K562 (cell line): ENCODE measurements around the gene PDCD6IP. TPM values are rescaled to one million over a fixed set of nuclear protein-coding genes. Genes with fewer than 3 reads are reported as not detected.

Experiments
- ATAC-seq: fragments of 200-7000 bp; cut with Tn5 transposase; 3 replicates; pipeline ENCODE4 v1.9.1; 2020; ENCODE audit warnings: moderate library complexity
- BruUV-seq: library from RNA; stranded (reverse); fragments of 400-500 nt; replicated peaks from 2 replicates; lab custom pipeline; 2021; lab: Mats Ljungman, UMichigan
- CTCF ChIA-PET: fragments of 300-600 bp; formaldehyde crosslinking; extraction: SDS; loops from one replicate; lab custom pipeline; 2021; ENCODE audit warnings: low intra/inter-chr PET ratio; lab: Yijun Ruan, JAX
- POLR2A ChIA-PET: fragments of 300-600, 350-650 bp; sonication (Branson Sonifier 250); formaldehyde crosslinking; extraction: SDS; loops from one replicate; lab custom pipeline; 2021; ENCODE audit warnings: antibody characterized with exemption, inconsistent platforms; lab: Yijun Ruan, JAX
- DNase-seq, 4 experiments: peaks; one replicate each; pipeline versions ENCODE4 v3.0.0 to v3.0.0-alpha.2; 2011 to 2018; ENCODE audit warnings: low spot score in 3 of 4, mixed read lengths in 3 of 4; ENCODE audit errors: extremely low read depth in 1 of 4
- FAIRE-seq: peaks from 2 replicates; lab custom pipeline; 2011; peaks lifted over from hg19 to GRCh38; lab: Jason Lieb, UNC
- H2AFZ ChIP-seq: 2 replicates; pipeline ENCODE4 v1.6.0; 2011; ENCODE audit warnings: low read depth, low read length, control low read depth, inconsistent platforms
- H3K27ac ChIP-seq: fragments of 200-600 bp; 3 replicates; pipeline ENCODE4 v1.8.0; 2011; ENCODE audit warnings: low read depth, mild to moderate bottlenecking, control low read depth, inconsistent platforms, low read length, moderate library complexity, mixed read lengths; ENCODE audit errors: extremely low read depth
- H3K27me3 ChIP-seq, 2 experiments: fragments of 300-600 bp in 1 of 2; 2 replicates in 1 of 2; 3 replicates in 1 of 2; pipeline versions ENCODE4 v1.6.0 to v1.8.0; 2011; ENCODE audit warnings: inconsistent platforms in 2 of 2, low read length in 2 of 2, mild to moderate bottlenecking in 1 of 2, mixed read lengths in 1 of 2, moderate library complexity in 1 of 2; ENCODE audit not compliant: control insufficient read depth in 2 of 2, insufficient read depth in 2 of 2
- H3K36me3 ChIP-seq: fragments of 300-600 bp; 3 replicates; pipeline ENCODE4 v1.8.0; 2011; ENCODE audit warnings: mild to moderate bottlenecking, low read length, inconsistent platforms; ENCODE audit not compliant: control insufficient read depth, insufficient read depth
- H3K4me1 ChIP-seq, 2 experiments: fragments of 200-600 bp in 1 of 2; replicated peaks in 1 of 2; 2 replicates in 1 of 2; 3 replicates in 1 of 2; pipeline versions ENCODE4 v1.5.1 to v1.8.0; 2011; ENCODE audit warnings: inconsistent platforms in 2 of 2, low read length in 2 of 2, mild to moderate bottlenecking in 1 of 2, mixed read lengths in 1 of 2, moderate library complexity in 1 of 2; ENCODE audit not compliant: control insufficient read depth in 2 of 2, insufficient read depth in 2 of 2
- H3K4me2 ChIP-seq: 2 replicates; pipeline ENCODE4 v1.6.1; 2011; ENCODE audit warnings: low read length, control low read depth, inconsistent platforms, mixed read lengths; ENCODE audit not compliant: insufficient read depth
- H3K4me3 ChIP-seq: fragments of 200-600 bp; sonication (generic), shearing (Covaris generic); 2 replicates; pipeline ENCODE4 v1.5.1; 2016; ENCODE audit warnings: control low read depth, inconsistent platforms
- H3K79me2 ChIP-seq: fragments of 200-600 bp; 3 replicates; pipeline ENCODE4 v1.8.0; 2011; ENCODE audit warnings: low read length, inconsistent platforms; ENCODE audit not compliant: control insufficient read depth, insufficient read depth
- H3K9ac ChIP-seq, 2 experiments: 2 replicates each; pipeline versions ENCODE4 v1.6.0 to v1.6.1; 2011; ENCODE audit warnings: low read depth in 2 of 2, low read length in 2 of 2, control low read depth in 1 of 2, inconsistent platforms in 1 of 2, mild to moderate bottlenecking in 1 of 2, mixed read lengths in 1 of 2; ENCODE audit not compliant: insufficient read depth in 1 of 2
- H3K9me1 ChIP-seq: one replicate; pipeline ENCODE4 v1.6.0; 2011; ENCODE audit warnings: inconsistent platforms, mild to moderate bottlenecking, low read length, moderate library complexity; ENCODE audit not compliant: control insufficient read depth, insufficient read depth
- H3K9me3 ChIP-seq: replicated peaks from 2 replicates; pipeline ENCODE4 v1.5.1; 2011; ENCODE audit warnings: low read depth, low read length, inconsistent platforms; ENCODE audit not compliant: control insufficient read depth, insufficient read depth
- H4K20me1 ChIP-seq: replicated peaks from 2 replicates; pipeline ENCODE4 v1.6.1; 2011; ENCODE audit warnings: low read length, inconsistent platforms, mixed read lengths; ENCODE audit not compliant: control insufficient read depth, insufficient read depth
- BACH1 ChIP-seq: fragments of 200-800 bp; sonication (Bioruptor generic); IDR thresholded peaks from 2 replicates; pipeline ENCODE4 v1.6.1; 2016; ENCODE audit warnings: missing genetic modification characterization, missing compliant biosample characterization
- CAMTA2 ChIP-seq: fragments of 250-450 bp; sonication (Bioruptor Pico); conservative IDR thresholded peaks from 2 replicates; pipeline ENCODE4 v1.5.1; 2022
- CCAR2 ChIP-seq: fragments of 200-400 bp; formaldehyde crosslinking; IDR thresholded peaks from 2 replicates; pipeline ENCODE4 v1.6.1; 2017; ENCODE audit warnings: mild to moderate bottlenecking, low read depth, low read length
- EHMT2 ChIP-seq: fragments of 450-650 bp; IDR thresholded peaks from 2 replicates; pipeline ENCODE4 v1.6.1; 2018; ENCODE audit warnings: antibody characterized with exemption
- ELF1 ChIP-seq: fragments of 200-800 bp; sonication (Bioruptor generic); IDR thresholded peaks from 2 replicates; pipeline ENCODE4 v1.6.1; 2016; ENCODE audit warnings: missing genetic modification characterization, missing compliant biosample characterization
- HMG20B ChIP-seq: fragments of 250-450 bp; sonication (Bioruptor Pico); IDR thresholded peaks from 2 replicates; pipeline ENCODE4 v1.5.0; 2021; ENCODE audit warnings: mild to moderate bottlenecking
- ZNF311 ChIP-seq: fragments of 250-450 bp; sonication (Bioruptor Pico); IDR thresholded peaks from 2 replicates; pipeline ENCODE4 v1.4.0; 2020; ENCODE audit warnings: mild to moderate bottlenecking, moderate library complexity
- ZNF316 ChIP-seq: fragments of 450-650 bp; IDR thresholded peaks from 2 replicates; pipeline ENCODE4 v1.6.1; 2016
- ZNF586 ChIP-seq: fragments of 450-650 bp; formaldehyde crosslinking; conservative IDR thresholded peaks from 2 replicates; pipeline ENCODE4 v1.4.0; 2020; ENCODE audit warnings: mild to moderate bottlenecking, moderate library complexity
- ZNF79 ChIP-seq: fragments of 250-450 bp; sonication (Bioruptor Pico); IDR thresholded peaks from 2 replicates; pipeline ENCODE4 v1.4.0; 2020; ENCODE audit warnings: low read depth, mild to moderate bottlenecking, moderate library complexity
- WGBS: fragments of 100-300 bp; shearing (Covaris generic); methylation state at CpG from one replicate; pipeline ENCODE4 v1.1.6; 2016; ENCODE audit warnings: low coverage, mixed read lengths; ENCODE audit not compliant: insufficient coverage; ENCODE audit errors: missing lambda C conversion rate; 5-methylcytosine and 5-hydroxymethylcytosine counted together
- in situ Hi-C: fragments of 300-500 bp; cut with MboI; formaldehyde crosslinking; loops from 4 replicates; pipeline ENCODE4 v1.15.0; 2018; ENCODE audit warnings: inconsistent platforms, mixed read lengths
- intact Hi-C: fragments of 100-400 bp; cut with micrococcal nuclease; formaldehyde crosslinking; loops from 2 replicates; pipeline ENCODE4 v1.14.2; 2022
- polyA plus RNA-seq, 8 experiments: library from polyadenylated mRNA; depleted of rRNA in 4 of 8; stranded (reverse) in 5 of 8; unstranded in 3 of 8; fragments of >200 nt; fragmentation: Nextera tagmentation in 2 of 8; fragmentation: Illumina TruSeq in 1 of 8; extraction: Ambion mirVana in 2 of 8; extraction: Trizol in 1 of 8; gene quantifications; 2 replicates each; pipeline versions ENCODE4 v1.2.1 to v1.2.3, GENCODE V29; 2011 to 2014; ENCODE audit warnings: inconsistent platforms in 1 of 8, missing spikeins in 1 of 8
- total RNA-seq, 7 experiments: library from RNA; depleted of rRNA in 6 of 7; stranded (reverse); fragments of >200 nt in 6 of 7; fragmentation: Illumina TruSeq in 2 of 7; extraction: Trizol in 2 of 7; gene quantifications; 2 replicates each; pipeline versions ENCODE4 v1.2.1 to v1.2.3, GENCODE V29; 2011 to 2021; ENCODE audit warnings: low replicate concordance in 1 of 7
- TF ChIP-seq, protein P1 (sequence below): sonication (generic); IDR thresholded peaks from 2 replicates; pipeline ENCODE4 v1.6.1; 2016
- TF ChIP-seq, protein P2 (sequence below): sonication (generic); formaldehyde crosslinking; IDR thresholded peaks from 2 replicates; pipeline ENCODE4 v1.8.0; 2022; ENCODE audit warnings: missing genetic modification reagents, mild to moderate bottlenecking, moderate library complexity, borderline replicate concordance

PDCD6IP gene
- total and polyA plus RNA-seq, 9 of the 15 experiments (the other 6 are each of a cell fraction or from before 2014, with no cell fraction given), result 40.2 to 302 (median 122) TPM

DNA sequence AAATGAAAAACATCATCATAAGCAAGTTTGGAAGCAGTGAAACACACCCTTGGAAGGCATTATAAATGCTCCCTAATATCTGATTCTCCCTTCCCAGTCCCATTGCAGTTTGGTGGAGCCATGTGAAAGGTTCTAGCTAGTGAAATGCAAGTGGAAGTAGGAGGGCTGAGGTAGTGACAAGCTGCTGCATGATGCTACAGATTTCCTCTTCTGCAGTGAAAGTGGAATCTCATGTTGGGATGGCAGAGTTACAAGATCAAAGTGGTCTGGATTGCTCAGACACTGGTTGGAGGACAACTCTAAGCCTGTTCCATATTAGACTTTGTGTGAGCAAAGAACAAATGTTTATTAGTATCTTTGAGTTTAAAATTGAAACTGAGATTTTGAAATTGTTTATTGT, 3.3 kb upstream of the PDCD6IP start:
- no peak for TF ChIP-seq BACH1 (tag)
- H4K20me1 ChIP-seq, result peaks cover 5% of the 10 kb centered on the region; the same call in 1 of the 2 replicates
- H3K9ac ChIP-seq, result no peak overlapping the region
- POLR2A ChIA-PET, result no interaction called here
- no peak overlapping the region for H3K27ac ChIP-seq
- peaks cover 11 to 29% of the 10 kb centered on the region in 2 experiments for H3K4me1 ChIP-seq
- ATAC-seq (no peak), FAIRE-seq (no peak), DNase-seq (no peak)
- CTCF ChIA-PET, result no interaction called here
- no peaks in the 10 kb centered on the region for H3K27me3 ChIP-seq
- H3K9me1 ChIP-seq, result no peaks in the 10 kb centered on the region
- H3K9me3 ChIP-seq, result peaks cover 2% of the 10 kb centered on the region; the same call in 1 of the 2 replicates
- no peaks in the 10 kb centered on the region for H3K36me3 ChIP-seq
- intact Hi-C loops (loop anchor here (10.0 kb wide), 2 partner anchors 140 to 680 kb away; partner anchors contain the start of gene CRTAP), in situ Hi-C loops (no loop called here)
- BruUV-seq, result no TSS peak
- H3K79me2 ChIP-seq, result peaks cover 27% of the 10 kb centered on the region
- H3K4me2 ChIP-seq, result no peak overlapping the region
- no peak overlapping the region for H3K4me3 ChIP-seq
- no peak overlapping the region for H2AFZ ChIP-seq

DNA sequence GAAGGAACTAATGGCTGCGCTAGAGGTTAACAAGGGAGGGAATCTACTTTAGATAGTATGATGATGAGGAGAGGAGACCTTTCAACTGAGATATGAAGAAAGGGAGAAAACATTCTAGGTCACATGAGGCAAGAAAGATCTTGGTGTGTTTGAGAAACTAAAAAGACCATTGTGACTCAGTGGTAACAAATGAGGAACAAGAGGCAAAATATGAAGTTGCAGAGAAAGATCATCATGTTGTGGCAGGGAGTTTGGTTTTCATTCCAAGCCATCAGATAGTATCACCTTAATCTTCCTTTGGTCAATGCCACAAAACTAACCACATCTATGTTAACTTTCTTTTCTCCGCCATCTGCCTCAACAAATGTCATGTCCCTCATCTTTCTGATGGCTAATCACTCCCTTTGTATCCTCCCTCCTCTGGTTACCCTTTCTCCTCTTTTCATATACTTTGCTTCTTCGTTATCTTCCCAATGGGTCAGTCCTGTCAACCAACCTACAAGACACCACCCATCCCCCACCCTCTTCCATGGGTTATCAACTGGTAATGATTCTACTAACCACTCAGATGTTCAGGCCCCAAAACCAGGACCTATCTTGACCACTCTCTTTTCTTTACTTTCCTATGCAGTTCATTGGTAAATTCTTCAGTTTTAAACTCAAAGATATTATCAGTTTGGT, 2.4 kb upstream of the PDCD6IP start:
- no peaks in the 10 kb centered on the region for H3K36me3 ChIP-seq
- ATAC-seq (no peak), FAIRE-seq (no peak), DNase-seq (no peak)
- H3K4me2 ChIP-seq, result no peak overlapping the region
- H3K27me3 ChIP-seq, result no peaks in the 10 kb centered on the region
- no peak overlapping the region for H3K4me3 ChIP-seq
- H3K27ac ChIP-seq, result no peak overlapping the region
- H3K9ac ChIP-seq, result no peak overlapping the region
- intact Hi-C loops, result loop anchor here (10.0 kb wide), 2 partner anchors 139 to 681 kb away; partner anchors contain the start of gene CRTAP
- peaks cover 36% of the 10 kb centered on the region for H3K79me2 ChIP-seq
- H2AFZ ChIP-seq, result no peak overlapping the region
- H3K9me1 ChIP-seq, result no peaks in the 10 kb centered on the region
- 59% methylated on average over 3 of the region's 3 CpGs for WGBS
- in situ Hi-C loops, result no loop called here
- H4K20me1 ChIP-seq, result peaks cover 5% of the 10 kb centered on the region; the same call in 1 of the 2 replicates
- peaks cover 2% of the 10 kb centered on the region; the same call in 1 of the 2 replicates for H3K9me3 ChIP-seq
- peaks cover 11 to 26% of the 10 kb centered on the region in 2 experiments; a peak in 4 of 5 replicates for H3K4me1 ChIP-seq
- ChIA-PET POLR2A (no interaction called here), CTCF (no interaction called here)
- no TSS peak for BruUV-seq
- TF ChIP-seq, protein P1, sequence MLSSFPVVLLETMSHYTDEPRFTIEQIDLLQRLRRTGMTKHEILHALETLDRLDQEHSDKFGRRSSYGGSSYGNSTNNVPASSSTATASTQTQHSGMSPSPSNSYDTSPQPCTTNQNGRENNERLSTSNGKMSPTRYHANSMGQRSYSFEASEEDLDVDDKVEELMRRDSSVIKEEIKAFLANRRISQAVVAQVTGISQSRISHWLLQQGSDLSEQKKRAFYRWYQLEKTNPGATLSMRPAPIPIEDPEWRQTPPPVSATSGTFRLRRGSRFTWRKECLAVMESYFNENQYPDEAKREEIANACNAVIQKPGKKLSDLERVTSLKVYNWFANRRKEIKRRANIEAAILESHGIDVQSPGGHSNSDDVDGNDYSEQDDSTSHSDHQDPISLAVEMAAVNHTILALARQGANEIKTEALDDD, result peak; percentile 97
- TF ChIP-seq CAMTA2 (CRISPR knock-in tag) (0 out of 2 replicates have a peak, but pooled peaks have one; percentile 12), ZNF311 (no peak), ZNF316 (peak; percentile 37; the same call in 1 of the 2 replicates), HMG20B (CRISPR knock-in tag) (0 out of 2 replicates have a peak, but pooled peaks have one; percentile 46), ELF1 (tag) (peak; percentile 29; the same call in 1 of the 2 replicates), EHMT2 (peak; percentile 53; the same call in 1 of the 2 replicates), ZNF586 (CRISPR knock-in tag) (peak; percentile 17; the same call in 1 of the 2 replicates), ZNF79 (CRISPR knock-in tag) (0 out of 2 replicates have a peak, but pooled peaks have one; percentile 30), CCAR2 (no peak)
- TF ChIP-seq, protein P2, sequence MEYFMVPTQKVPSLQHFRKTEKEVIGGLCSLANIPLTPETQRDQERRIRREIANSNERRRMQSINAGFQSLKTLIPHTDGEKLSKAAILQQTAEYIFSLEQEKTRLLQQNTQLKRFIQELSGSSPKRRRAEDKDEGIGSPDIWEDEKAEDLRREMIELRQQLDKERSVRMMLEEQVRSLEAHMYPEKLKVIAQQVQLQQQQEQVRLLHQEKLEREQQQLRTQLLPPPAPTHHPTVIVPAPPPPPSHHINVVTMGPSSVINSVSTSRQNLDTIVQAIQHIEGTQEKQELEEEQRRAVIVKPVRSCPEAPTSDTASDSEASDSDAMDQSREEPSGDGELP (CRISPR knock-in tag), result no peak
